GM19238 (cell line): ENCODE results near the gene RFX4.
"Not testable (repeated sequence)": the region's sequence is repeated elsewhere in the genome, so short reads cannot be mapped to it uniquely, and the experiment has no call there.

ENCODE experiments used
- DNase-seq: peaks from one replicate; pipeline ENCODE4 v3.0.0; 2011; ENCODE audit warnings: low spot score; ENCODE audit not compliant: insufficient read length

RFX4 gene

DNA sequence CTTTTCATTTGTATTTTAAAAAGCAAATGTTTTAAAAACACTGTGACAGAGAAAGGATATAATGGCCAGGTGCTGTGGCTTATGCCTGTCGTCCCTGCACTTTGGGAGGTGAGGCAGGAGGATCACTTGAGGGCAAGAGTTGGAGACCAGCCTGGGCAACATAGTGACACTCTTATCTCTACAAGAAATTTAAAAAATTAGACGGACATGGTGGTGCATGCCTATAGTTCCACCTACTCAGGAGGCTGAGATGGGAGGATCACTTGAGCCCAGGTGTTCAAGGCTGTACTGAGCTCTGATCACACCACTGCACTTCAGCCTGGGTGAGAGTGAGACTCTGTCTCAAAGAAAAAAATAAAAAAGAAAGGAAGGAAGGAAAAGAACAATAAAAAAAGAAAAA is 7.8 kb downstream of the RFX4 start:
- DNase-seq, result no peak

DNA sequence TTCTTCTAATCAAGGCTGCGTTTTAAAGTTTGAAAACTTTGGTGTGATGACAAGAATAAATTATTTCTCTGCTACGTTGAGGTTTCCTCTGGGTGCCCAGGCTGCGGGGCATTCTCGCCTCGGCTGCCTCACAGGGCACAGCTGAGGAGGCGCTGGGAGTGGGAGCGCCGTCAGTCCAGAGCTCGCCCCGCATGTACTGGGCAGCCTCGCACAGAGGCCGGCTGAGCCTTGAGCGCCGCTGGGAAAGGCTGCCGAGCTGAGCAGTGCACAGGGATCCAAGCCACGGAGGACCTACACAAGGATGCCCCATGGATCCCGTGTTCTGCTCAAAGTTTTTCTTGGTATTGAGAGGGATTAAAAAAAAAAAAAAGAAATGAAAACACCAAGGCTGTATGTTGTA is 11.6 kb downstream of the RFX4 start:
- no peak for DNase-seq

DNA sequence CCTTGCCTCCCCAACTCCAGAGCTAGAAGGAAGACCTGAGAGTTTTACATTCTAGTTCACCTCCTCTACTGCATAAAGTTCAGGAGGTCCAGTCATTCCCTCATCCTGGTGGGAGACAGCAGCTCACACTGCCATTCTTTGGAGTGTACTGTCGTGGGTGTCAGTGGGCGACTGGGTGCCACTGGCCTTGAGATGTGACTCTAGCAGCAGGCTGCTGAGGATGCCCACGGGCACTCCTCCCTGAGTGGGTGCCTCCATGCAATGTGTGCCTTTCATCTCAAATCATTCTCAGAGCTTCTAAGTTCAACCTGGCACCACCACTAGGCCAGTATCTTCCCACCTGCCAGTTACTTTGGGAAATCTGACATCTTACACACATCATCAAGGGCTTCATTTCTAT is 12.5 kb downstream of the RFX4 start:
- no peak for DNase-seq

DNA sequence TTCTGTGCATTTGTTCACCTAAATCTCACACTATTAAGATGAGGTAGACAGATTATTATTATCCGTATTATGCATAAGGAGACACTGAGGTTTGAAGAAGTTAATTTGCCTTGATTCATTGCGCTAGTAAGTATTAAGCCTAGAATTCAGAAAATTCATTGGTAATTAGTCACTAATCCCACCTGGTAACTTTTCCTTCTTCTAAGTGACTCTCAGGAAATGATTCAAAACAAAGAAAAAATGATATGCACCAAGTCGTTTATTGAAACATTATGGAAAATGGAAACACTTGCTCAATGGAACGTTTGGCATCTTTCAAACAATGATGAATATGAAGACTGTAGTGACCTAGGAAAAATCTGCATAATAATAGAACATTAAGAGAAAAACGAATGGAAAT is 15.2 kb downstream of the RFX4 start:
- no peak for DNase-seq

DNA sequence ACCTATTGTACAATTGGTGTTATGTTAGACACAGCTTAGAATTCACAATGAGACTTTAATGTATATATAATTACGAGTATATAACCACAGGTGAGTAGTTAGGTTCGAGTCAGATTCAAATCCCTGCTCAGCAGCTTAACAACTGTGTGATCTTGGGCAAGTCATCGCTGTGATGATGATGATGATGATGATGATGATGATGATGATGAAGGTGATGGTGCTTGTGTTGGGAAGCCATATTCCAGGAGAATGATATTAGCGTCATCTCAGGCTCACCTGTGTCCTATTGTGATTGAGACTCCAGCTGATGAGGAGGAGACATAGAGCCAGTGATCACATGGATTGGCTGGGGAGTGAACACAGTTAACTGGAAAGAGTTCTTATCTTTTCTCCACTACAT is 16.5 kb downstream of the RFX4 start:
- no peak for DNase-seq

DNA sequence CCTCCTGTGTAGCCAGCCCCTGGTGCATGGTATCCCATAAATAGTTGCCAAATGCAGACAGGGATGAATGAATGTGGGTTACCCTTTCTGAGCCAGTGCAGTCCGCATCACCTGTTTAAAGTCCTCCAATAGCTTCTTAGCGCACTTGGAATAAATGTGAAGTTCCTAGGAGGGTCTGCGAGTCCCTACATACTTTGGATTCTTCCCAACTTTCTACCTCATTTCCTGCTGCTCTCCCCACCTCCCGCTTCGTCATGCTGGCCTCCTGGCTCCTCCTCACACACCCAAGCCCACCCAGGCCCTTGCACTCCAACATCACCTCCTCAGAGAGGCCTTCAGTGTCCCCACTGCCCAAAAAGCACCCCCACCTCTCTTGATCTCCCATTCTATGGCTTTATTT is 17.7 kb downstream of the RFX4 start:
- DNase-seq, result no peak

DNA sequence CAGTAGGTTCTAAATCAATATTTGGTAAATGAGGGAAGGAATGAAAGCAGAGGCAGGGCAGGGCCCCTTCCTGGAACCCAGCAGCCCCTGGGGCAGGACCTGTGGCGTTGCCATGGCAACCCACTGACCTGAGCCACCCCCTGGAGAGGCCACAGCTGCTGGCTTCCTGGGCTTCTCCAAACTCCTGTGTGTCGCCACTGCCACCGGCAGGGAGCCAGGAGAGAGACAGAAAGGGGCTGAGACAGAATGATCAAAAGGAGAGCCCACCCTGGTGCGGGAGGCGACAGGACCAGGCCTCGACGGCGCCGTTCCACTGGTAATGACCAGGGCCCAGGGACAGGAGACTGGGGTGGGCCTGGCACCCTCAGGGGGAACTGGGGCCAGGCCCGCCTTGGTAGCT is 18.2 kb downstream of the RFX4 start:
- DNase-seq, result no peak

DNA sequence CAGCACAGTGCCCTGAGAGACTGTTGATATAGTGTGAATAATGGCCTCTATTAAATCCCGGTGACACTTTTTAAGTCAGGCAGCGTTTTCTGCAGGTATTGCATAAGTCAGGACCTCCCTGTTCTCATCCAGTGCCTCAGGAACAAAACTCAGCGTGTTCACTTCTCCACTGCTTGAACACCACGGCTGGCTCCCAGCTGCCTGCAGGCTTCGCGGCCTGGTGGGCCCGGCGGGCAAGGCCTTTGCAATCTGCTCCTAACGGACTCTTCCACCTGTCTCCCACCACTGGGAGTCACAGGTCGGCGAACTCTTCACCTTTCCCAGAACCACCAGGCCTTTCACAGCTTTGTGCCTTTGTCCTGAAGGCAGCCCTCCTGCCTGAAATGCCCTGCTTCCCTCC is 18.7 kb downstream of the RFX4 start:
- no peak for DNase-seq

DNA sequence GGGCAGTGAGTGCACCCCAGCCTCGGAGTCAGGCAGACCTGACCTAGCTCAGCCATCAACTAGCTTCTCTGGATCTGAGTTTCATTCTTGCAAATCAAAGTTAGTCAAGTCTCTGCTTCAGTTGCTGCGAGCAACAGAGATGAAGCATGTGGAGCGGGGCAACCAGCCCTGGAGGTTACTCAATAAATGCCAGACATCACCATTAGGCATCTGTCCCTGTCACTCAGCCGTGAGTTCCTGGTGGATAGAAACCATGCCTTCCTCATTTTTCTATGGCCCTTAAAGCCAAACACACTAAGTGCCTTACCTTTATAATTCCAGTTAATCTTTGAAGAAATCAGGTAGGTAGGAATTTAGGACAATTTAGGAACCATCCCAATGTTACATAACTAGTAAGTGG is 19.3 kb downstream of the RFX4 start:
- DNase-seq, result no peak

DNA sequence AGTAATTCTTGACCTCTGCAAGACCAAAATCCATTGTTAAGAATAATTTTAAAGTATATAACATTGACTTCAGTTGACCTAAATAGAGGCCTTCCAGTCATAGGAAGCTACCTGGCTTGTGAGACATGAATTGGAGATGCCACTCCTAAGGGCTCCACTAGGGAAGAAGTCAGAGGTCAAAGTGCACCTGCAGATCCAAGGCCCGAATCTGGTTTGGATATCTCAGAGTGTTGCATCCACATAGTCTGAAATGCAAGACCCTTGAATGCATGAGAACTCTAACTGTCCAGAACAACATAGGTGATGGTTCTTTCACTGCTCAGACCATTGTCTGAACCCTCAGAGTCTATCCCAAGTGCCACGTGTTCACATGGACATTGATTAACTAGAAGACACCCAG is 22.4 kb downstream of the RFX4 start:
- no peak for DNase-seq

DNA sequence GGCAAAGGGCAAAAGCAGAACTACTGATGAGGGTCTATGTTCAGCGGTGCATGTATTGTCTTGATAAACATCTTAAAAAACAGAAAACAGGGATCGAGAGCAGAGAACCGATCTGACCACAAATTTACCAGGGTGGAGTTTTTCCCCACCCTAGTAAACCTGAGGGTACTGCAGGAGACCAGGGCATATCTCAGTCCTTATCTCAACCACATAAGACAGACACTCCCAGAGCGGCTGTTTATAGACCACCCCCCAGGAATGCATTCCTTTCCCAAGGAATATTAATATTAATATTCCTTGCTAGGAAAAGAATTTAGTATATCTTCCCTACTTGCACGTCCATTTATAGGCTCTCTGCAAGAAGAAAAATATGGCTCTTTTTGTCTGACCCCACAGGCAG is 37.8 kb downstream of the RFX4 start:
- DNase-seq, result not testable (repeated sequence)

DNA sequence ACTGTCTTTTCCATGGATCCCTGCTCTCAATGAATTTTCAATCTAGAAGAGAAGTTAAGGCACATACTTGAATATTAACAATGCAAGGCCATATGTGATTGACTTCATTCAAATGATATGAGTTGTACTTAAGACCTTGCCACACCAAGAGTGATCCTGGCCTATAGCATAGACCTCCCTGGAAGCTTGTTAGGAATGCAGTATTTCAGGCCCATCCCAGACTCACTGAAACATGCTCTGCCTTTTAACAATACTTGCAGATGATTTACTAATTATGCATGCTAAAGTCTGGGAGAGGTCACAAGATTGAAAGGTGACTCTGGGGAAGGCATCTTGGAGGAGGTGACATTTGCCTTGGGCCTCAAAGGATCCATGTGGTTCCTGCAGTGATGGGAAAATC is 43.2 kb downstream of the RFX4 start:
- DNase-seq, result no peak

DNA sequence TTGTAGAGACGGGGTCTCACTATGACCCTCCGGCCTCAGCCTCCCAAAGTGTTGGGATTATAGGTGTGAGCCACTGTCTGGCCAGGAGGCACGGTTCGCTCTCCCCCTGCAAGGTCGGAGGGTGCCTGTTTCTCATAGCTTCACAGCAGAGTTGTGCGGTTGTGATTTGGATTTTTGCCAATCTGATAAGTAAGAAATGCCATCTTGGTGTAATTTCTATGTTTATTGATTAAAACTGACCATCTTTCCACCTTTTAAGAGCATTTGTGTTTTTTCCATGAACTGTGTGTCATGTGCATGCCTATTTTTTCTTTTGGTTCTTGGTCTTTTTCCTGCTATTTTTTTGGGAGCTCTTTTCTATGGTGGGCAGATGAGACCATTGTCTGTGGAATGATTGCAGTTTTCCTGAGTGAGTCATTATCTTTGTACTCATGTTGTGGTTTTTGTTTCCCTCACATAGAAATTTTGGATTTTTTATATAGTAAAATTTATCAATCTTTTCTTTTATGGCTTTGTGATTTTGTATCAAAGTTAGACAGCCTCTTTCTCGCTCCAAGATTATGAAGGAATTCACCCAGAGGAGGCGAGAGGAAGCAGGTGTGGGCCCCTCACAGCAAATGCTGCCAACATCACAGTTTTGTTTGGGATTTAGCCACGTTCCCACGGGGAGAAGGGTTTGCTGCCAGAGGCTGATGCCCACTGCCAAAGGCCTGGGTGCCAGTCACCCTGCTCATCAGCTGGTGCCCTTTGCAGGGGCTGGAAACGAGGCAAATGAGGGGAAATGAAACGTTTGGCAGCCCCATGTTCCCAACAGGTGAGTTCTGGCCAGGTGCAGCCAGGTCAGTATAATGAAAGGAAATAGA is 47.2 kb downstream of the RFX4 start:
- no peak for DNase-seq

DNA sequence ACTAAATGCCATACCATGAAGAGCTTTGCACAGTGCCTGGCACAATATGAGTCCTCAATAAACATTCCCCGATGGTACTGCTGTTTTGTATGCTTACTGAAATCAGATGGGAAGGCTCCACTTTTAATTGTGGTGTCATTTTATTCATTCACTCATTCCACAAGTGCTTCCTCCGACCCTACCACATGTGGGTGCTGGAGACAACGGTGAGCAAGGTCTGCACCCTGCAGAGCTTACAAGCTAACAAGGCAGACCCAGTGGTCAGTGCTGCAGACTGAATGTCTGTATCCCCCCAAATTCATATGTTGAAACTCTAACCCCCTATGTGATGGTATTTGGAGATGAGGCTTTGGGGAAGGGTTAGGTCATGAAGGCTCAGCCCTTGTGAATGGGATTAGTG is 48.3 kb downstream of the RFX4 start:
- DNase-seq, result no peak

DNA sequence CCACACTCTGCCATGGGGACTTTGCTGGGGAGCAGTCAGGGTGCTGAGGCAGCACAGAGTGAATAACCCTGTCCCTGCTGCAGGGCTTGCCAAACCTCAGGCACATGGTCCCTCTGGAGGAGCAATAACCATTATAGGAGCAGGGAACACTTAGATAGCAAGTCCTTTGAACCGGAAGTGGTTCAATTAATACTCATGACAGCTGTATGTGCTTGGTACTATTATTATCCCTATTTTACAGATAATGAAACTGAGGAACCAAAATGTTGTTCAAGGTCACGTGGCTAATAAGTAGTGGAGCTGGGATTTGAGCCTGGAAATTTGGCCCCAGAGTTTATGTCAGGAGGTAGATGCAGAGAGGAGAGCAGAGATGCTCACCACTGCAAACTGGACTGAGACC is 49.0 kb downstream of the RFX4 start:
- no peak for DNase-seq

DNA sequence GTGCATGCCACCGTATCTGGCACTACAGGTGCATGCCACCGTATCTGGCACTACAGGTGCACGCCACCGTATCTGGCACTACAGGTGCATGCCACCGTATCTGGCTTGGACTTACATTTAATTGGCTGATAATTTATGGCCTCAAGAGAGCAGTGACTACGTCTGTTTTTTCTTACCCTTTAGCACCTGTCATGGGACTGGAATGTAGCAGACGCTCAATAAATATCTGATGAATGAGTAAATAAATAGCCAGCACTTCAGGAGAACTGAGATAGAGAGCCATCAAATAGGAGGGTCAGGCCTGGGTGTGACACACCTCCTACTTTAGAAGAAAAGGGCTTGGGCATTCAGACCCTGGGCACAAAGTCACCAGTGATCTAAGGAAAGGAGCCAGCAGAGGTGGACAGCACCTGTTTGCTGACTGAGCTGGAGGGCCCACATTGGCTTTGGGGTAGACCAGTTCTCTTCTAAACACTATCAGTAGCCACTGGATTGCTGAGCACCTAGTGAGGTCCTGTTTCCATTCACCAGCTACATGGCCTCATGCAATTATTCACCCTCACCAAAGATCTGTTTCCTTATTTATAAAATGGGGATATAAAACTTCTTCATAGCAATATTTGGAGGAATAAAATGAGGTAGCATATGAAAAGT is 50.1 kb downstream of the RFX4 start:
- DNase-seq, result no peak

DNA sequence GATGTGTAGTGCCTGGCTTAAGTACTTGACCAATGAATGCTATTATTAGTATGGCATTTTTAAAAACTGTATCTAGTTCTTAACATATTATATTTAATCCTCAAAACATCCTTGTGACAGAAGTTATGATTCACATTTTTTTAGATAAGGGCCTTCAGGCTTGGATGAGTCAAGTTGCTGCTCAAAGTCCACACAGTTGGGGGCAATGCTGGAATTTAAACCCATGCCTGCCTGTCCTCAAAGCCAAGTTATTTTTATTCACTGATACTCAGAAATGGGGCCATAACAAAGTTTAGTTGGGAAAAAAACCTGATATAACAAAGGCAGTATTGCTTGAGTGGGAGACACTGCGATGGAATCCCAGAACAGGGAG is 50.6 kb downstream of the RFX4 start:
- no peak for DNase-seq

DNA sequence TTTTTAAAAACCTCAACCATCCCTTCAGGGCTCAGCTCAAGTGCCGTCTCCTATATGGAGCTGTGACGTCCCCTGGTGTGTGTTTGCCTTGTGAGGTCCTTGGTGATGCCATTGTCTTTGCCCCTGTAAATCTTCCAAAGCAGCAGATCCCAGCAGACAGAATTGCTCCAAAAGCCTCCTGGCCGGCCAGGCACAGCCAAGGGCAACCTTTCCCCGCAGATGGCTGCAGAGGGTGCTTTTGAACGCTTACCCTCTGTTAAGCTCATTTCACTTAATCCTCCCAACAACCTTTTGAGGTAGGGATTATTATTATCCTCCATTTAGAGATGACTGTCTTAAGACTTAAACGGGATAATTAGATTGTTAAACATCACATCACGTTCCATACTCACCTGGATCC is 51.4 kb downstream of the RFX4 start:
- DNase-seq, result no peak

DNA sequence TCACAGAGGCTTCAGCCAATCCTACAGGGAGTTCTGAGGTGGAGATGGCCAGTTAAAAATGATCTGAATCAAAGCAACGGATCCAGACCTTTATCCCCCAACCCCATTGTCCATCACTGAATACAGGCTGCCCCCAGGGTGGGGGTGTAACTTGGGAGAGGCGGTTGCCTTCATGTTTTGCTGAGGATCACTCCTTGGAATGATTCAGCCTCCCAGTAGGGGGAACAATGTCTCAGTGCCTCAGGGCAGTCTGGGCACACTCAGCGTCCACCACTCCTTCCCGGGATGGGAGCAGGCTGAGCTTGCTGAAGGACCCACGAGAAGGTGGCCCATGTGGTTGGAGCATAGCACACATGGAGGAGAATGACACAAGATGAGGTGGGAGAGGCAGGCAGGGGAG is 60.2 kb downstream of the RFX4 start:
- no peak for DNase-seq

DNA sequence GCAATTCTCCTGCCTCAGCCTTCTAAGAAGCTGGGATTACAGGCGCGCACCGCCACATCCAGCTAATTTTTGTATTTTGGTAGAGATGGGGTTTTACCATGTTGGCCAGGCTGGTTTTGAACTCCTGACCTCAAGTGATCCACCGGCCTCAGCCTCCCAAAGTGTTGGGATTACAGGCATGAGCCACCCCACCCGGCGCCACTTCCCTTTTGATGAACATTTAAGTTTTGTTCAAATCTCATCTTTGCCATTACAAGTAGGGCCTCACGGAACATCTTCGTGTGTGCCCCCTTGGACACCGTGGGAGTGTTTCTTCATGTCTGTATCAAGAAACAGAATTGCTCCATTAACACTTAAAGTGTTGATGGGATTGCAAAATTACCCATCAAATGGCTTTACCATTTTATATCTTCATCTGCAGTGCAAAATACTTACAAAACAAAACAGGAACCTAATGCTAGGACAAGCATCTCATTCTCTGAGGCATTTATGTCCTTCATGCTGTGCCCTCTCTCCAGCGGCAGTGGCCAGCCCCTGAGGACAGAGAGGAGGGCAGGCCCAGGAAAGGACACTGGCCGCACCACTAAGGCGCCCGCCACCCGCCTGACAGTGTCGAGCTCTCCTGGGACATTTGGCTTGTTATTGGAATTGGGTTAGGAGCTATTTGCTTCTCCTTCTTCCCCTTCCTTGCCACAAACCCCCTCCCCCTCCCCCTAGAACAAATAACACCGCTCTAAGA is 61.7 kb downstream of the RFX4 start:
- DNase-seq, result no peak

DNA sequence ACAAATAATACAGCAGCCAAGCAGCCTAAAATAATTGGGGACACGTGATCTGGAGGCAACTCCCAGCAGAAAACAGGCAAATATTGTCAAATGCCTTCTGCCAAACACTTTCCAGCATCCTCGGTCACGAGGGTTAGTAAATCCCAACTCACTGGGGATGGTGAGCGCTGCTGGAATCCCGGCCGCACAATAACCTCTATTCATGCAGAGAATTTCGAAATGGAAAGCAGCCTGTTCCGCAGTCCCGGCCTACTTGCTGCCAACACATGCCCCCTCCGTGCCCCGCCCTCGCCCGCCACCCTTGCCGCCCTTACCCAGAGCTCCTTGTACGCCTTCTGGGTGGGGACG is 62.2 kb downstream of the RFX4 start:
- no peak for DNase-seq

DNA sequence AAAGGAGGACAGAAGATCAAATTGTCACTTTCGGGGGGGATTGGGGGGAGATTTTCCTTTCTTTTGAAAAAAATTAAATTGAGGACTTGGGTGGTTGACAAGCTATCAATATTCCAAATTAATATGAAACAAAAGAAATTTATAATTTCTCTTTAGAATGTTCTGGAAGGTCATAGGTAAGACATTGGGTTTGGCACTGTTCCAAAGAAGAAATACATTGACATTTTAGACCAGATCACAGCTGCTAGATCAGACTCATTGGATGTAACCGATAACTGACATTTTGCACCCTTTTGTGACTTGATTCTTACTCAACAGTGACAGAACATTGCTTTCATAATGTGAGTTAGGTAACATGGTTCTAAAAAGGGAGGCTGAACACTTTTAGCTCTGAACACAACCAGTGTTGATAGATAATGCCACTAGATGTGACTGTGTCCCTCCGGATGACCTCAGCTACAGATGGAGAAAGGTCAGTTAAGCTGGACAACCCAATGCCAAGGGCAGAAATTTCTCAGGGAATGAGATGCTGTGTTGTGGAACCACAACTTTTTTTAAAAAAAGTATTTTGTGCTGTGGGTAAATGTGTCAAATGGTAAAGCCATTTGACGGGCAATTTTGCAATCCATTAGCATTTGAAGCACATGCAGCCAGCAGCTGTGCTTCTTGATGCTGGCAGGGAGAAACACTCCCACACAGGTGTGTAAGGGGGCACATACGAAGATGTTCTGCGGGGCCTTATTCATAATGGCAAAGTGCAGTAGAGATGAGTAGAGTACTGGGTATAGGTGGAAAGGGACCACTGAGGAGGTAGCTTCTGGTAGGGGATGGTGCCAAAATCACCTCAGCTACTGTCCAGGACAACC is 62.9 kb downstream of the RFX4 start:
- no peak for DNase-seq
